Neuronal stem cell (in vitro differentiated cells): ENCODE results near the gene THRA.
A peak's percentile ranks its signal among the peaks of the same experiment; 100 is the strongest.

Experiments
- DNase-seq: peaks from one replicate; pipeline ENCODE4 v3.0.0-alpha.2; 2013; ENCODE audit warnings: low spot score
- H2AFZ ChIP-seq: one replicate; pipeline ENCODE4 v1.6.1; 2013; ENCODE audit warnings: mild to moderate bottlenecking, low read length, inconsistent platforms
- H2AK5ac ChIP-seq: 2 replicates; pipeline ENCODE4 v1.6.1; 2013; ENCODE audit warnings: low read depth, mild to moderate bottlenecking, inconsistent platforms, low read length, moderate library complexity, mixed read lengths
- H2BK120ac ChIP-seq: 2 replicates; pipeline ENCODE4 v1.6.1; 2013; ENCODE audit warnings: low read depth, mild to moderate bottlenecking, inconsistent platforms, low read length, moderate library complexity, mixed read lengths
- H2BK12ac ChIP-seq: one replicate; pipeline ENCODE4 v1.6.1; 2013; ENCODE audit warnings: low read length, inconsistent platforms
- H2BK15ac ChIP-seq: 2 replicates; pipeline ENCODE4 v1.6.1; 2013; ENCODE audit warnings: mild to moderate bottlenecking, low read length, inconsistent platforms, mixed read lengths
- H2BK5ac ChIP-seq: one replicate; pipeline ENCODE4 v1.6.1; 2013; ENCODE audit warnings: inconsistent platforms, mild to moderate bottlenecking, low read length, moderate library complexity
- H3K14ac ChIP-seq: one replicate; pipeline ENCODE4 v1.6.1; 2013; ENCODE audit warnings: low read length, inconsistent platforms
- H3K18ac ChIP-seq: 2 replicates; pipeline ENCODE4 v1.6.1; 2013; ENCODE audit warnings: low read length, inconsistent platforms
- H3K23ac ChIP-seq: 2 replicates; pipeline ENCODE4 v1.6.1; 2013; ENCODE audit warnings: low read depth, mild to moderate bottlenecking, mixed read lengths, low read length, inconsistent platforms; ENCODE audit not compliant: poor library complexity
- H3K27ac ChIP-seq: replicated peaks from 3 replicates; pipeline ENCODE4 v1.5.1; 2013; ENCODE audit warnings: low read length, inconsistent platforms
- H3K27me3 ChIP-seq, 3 experiments: 2 replicates each; pipeline ENCODE4 v1.6.1; 2013; ENCODE audit warnings: low read length in 3 of 3, mild to moderate bottlenecking in 2 of 3, inconsistent platforms in 1 of 3, low read depth in 1 of 3, mixed read lengths in 1 of 3, moderate library complexity in 1 of 3; ENCODE audit not compliant: control insufficient read depth in 3 of 3, insufficient read depth in 3 of 3
- H3K36me3 ChIP-seq, 2 donors: replicated peaks in 1 of 2; 2 replicates each; pipeline ENCODE4 v1.6.1; 2013; ENCODE audit warnings: low read length in 2 of 2; ENCODE audit not compliant: control insufficient read depth in 2 of 2, insufficient read depth in 2 of 2
- H3K4ac ChIP-seq: 2 replicates; pipeline ENCODE4 v1.6.1; 2013; ENCODE audit warnings: inconsistent platforms, mild to moderate bottlenecking, low read length, moderate library complexity
- H3K4me1 ChIP-seq, 2 donors: 1 replicate in 1 of 2; 2 replicates in 1 of 2; pipeline ENCODE4 v1.6.1; 2013; ENCODE audit warnings: low read length in 2 of 2, low read depth in 1 of 2; ENCODE audit not compliant: control insufficient read depth in 2 of 2, insufficient read depth in 1 of 2
- H3K4me2 ChIP-seq: one replicate; pipeline ENCODE4 v1.6.1; 2013; ENCODE audit warnings: mild to moderate bottlenecking, low read length, inconsistent platforms; ENCODE audit not compliant: insufficient read depth, poor library complexity, severe bottlenecking
- H3K4me3 ChIP-seq, 2 donors: 2 replicates each; pipeline ENCODE4 v1.5.1; 2013; ENCODE audit warnings: low read length in 2 of 2, mild to moderate bottlenecking in 2 of 2, inconsistent platforms in 1 of 2, moderate library complexity in 1 of 2
- H3K79me1 ChIP-seq: one replicate; pipeline ENCODE4 v1.6.1; 2013; ENCODE audit warnings: low read depth, mild to moderate bottlenecking, inconsistent platforms, low read length, moderate library complexity
- H3K9ac ChIP-seq: one replicate; pipeline ENCODE4 v1.6.1; 2013; ENCODE audit warnings: mild to moderate bottlenecking, low read depth, low read length, inconsistent platforms; ENCODE audit not compliant: poor library complexity
- H3K9me3 ChIP-seq, 2 donors: replicated peaks in 1 of 2; 2 replicates each; pipeline versions ENCODE3 to v1.6.1; 2013; ENCODE audit warnings: low read length in 2 of 2, mild to moderate bottlenecking in 2 of 2, inconsistent platforms in 1 of 2, low read depth in 1 of 2, mixed read lengths in 1 of 2, moderate library complexity in 1 of 2; ENCODE audit not compliant: control insufficient read depth in 2 of 2, insufficient read depth in 1 of 2
- H4K8ac ChIP-seq: one replicate; pipeline ENCODE4 v1.6.1; 2013; ENCODE audit warnings: low read depth, mild to moderate bottlenecking, inconsistent platforms, low read length, moderate library complexity
- H4K91ac ChIP-seq: one replicate; pipeline ENCODE4 v1.6.1; 2013; ENCODE audit warnings: low read length, low read depth, mild to moderate bottlenecking, inconsistent platforms; ENCODE audit not compliant: poor library complexity
- WGBS, 2 donors: extraction: QIAGEN DNeasy Blood & Tissue Kit; methylation state at CpG; one replicate each; pipeline ENCODE4 v1.1.7; 2013; ENCODE audit warnings: missing lambda C conversion rate in 2 of 2, mixed read lengths in 1 of 2; ENCODE audit not compliant: insufficient read length in 2 of 2, insufficient replicate concordance in 1 of 2; ENCODE audit errors: extremely low coverage in 2 of 2; 5-methylcytosine and 5-hydroxymethylcytosine counted together

THRA gene

GRCh38 chr17:40061609-40062038 lies 1.1 kb upstream of the THRA start:
- Histone ChIP-seq H3K9ac (no peak overlapping the region), H3K4me2 (no peak overlapping the region), H2BK15ac (peak overlapping the region; percentile 65), H3K4me3 (no peak overlapping the region), H3K79me1 (no peaks in the 10 kb centered on the region), H3K23ac (no peak overlapping the region), H2BK120ac (no peak overlapping the region), H2AFZ (peak overlapping the region; percentile 1), H2BK12ac (peak overlapping the region; percentile 82), H3K27ac (no peak overlapping the region), H2AK5ac (peak overlapping the region; percentile 64), H3K14ac (no peak overlapping the region), H3K9me3 (no peaks in the 10 kb centered on the region), H4K8ac (no peak overlapping the region), H2BK5ac (no peak overlapping the region), H3K18ac (peak overlapping the region; percentile 53), H4K91ac (no peak overlapping the region), H3K4me1 (peaks cover 30 to 33% of the 10 kb centered on the region in 2 donors), H3K27me3 (peaks cover 0 to 5% (median 0%) of the 10 kb centered on the region in 3 experiments), H3K36me3 (no peaks in the 10 kb centered on the region), H3K4ac (no peak overlapping the region)
- DNase-seq = no peak
- no CpG with 5 or more reads among the region's 10 CpGs for WGBS, 2 donors

DNA sequence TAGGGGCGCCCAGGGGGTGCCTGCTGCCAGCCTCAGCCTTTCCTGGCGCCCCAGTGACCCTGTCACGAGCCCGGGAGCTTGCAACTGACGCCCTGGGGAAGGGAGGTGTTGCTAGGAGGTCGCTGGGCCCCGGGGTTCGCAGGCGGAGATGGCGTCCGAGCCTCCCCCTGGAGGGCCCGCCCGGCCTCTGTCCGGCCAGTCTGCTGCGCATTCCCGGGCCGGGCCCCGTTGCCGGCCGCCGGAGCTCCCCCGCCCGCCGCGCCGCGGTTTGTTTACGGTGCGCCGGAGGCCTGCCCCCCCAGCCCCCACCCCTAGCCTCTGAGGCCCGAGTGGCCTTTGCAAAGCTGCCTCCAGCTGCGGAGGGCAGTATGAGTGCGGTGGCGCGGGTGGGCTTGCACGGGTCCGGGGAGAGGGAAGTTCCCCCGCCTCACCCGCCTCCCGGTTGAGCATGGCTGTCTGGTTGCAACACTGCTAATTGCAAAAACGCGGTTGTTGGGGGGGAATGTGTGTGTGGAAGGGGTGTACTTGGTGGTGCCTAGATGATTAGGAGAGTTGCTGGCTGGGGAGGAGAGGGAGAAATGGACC lies 514 bp downstream of the THRA start:
- peak overlapping the region; percentile 95 for H3K9ac ChIP-seq
- H3K4me3 ChIP-seq = peak overlapping the region; percentile 84 to 85
- no peak for DNase-seq
- H2BK120ac ChIP-seq = peak overlapping the region; percentile 81
- no peak overlapping the region for H2BK12ac ChIP-seq
- peak overlapping the region; percentile 95 for H2AFZ ChIP-seq
- H3K4ac ChIP-seq = no peak overlapping the region
- no peaks in the 10 kb centered on the region for H3K36me3 ChIP-seq
- peak overlapping the region; percentile 76 for H2AK5ac ChIP-seq
- H3K79me1 ChIP-seq = no peaks in the 10 kb centered on the region
- no peak overlapping the region for H4K91ac ChIP-seq
- no peaks in the 10 kb centered on the region for H3K9me3 ChIP-seq
- H3K4me2 ChIP-seq = peak overlapping the region; percentile 91
- H3K27me3 ChIP-seq = peaks cover 0 to 5% (median 0%) of the 10 kb centered on the region in 3 experiments
- peak overlapping the region; percentile 88 for H2BK5ac ChIP-seq
- peaks cover 35 to 45% of the 10 kb centered on the region in 2 donors for H3K4me1 ChIP-seq
- peak overlapping the region; percentile 54 for H3K27ac ChIP-seq
- peak overlapping the region; percentile 99 for H3K18ac ChIP-seq
- H3K14ac ChIP-seq = peak overlapping the region; percentile 91
- peak overlapping the region; percentile 93 for H2BK15ac ChIP-seq
- no CpG with 5 or more reads among the region's 42 CpGs for WGBS, 2 donors
- H4K8ac ChIP-seq = no peak overlapping the region
- peak overlapping the region; percentile 92 for H3K23ac ChIP-seq

- Histone ChIP-seq H2BK120ac (no peak overlapping the region), H2BK12ac (no peak overlapping the region)
These were observed 1.3 kb downstream of the THRA start for GRCh38 chr17:40063901-40064531.

More at GRCh38 chr17:40063901-40064531, 1.3 kb downstream of the THRA start:
- peak overlapping the region; percentile 88 for H2BK5ac ChIP-seq
- peaks cover 41 to 52% of the 10 kb centered on the region in 2 donors for H3K4me1 ChIP-seq
- H3K36me3 ChIP-seq = no peaks in the 10 kb centered on the region
- no peak overlapping the region for H4K8ac ChIP-seq
- peak overlapping the region; percentile 92 for H3K23ac ChIP-seq
- H3K27me3 ChIP-seq = peaks cover 0 to 5% (median 0%) of the 10 kb centered on the region in 3 experiments
- H3K79me1 ChIP-seq = no peaks in the 10 kb centered on the region
- no CpG with 5 or more reads among the region's 10 CpGs for WGBS, 2 donors
- H2AFZ ChIP-seq = no peak overlapping the region
- no peak overlapping the region for H3K14ac ChIP-seq
- H3K9me3 ChIP-seq = no peaks in the 10 kb centered on the region
- peak overlapping the region; percentile 95 for H3K9ac ChIP-seq
- no peak overlapping the region for H3K27ac ChIP-seq
- peak overlapping the region; percentile 16 for H3K18ac ChIP-seq
- DNase-seq = no peak
- H4K91ac ChIP-seq = no peak overlapping the region
- H3K4me2 ChIP-seq = peak overlapping the region; percentile 91
- peak overlapping the region; percentile 84 to 85 for H3K4me3 ChIP-seq
- H2BK15ac ChIP-seq = no peak overlapping the region
- no peak overlapping the region for H3K4ac ChIP-seq
- peak overlapping the region; percentile 76 for H2AK5ac ChIP-seq
